ENCODE measurements around the gene TTC7B.

DNA sequence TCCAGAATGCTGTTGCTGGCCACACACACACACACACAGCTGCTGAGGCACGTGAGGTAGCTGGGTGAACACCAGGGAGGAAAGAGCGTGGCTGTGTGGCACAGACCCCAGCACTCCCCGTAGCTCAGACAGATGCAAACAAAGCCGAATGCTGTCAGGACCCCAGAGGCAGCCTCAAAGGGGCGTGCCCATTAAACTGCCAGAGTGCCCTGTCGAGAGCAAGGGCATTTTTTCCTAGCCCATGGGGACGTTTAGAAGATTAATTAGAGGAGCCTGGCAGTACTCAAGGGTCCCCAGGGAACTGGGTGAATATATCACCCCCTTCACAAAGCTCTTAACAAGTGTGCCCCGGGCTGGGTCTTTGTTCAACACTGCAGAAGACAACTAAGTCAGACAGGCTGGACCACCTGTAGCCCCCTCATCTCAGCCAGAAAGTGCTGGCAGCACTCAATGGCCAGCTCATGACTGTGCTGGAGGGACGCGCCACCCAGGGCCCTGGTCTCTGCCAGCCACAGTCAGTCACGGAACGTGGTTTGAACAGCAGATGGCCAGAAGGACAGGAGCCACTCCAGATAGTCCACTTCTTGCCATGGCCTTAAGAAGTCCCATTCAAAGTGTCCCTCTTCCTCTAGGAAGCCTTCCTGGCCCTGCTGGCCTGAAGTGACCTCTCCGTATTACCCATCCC lies 37.5 kb downstream of the TTC7B start:
- TF ChIP-seq POLR2A (IDR thresholded peaks at IDR 0.05), result no peak
- TF ChIP-seq, protein P1, sequence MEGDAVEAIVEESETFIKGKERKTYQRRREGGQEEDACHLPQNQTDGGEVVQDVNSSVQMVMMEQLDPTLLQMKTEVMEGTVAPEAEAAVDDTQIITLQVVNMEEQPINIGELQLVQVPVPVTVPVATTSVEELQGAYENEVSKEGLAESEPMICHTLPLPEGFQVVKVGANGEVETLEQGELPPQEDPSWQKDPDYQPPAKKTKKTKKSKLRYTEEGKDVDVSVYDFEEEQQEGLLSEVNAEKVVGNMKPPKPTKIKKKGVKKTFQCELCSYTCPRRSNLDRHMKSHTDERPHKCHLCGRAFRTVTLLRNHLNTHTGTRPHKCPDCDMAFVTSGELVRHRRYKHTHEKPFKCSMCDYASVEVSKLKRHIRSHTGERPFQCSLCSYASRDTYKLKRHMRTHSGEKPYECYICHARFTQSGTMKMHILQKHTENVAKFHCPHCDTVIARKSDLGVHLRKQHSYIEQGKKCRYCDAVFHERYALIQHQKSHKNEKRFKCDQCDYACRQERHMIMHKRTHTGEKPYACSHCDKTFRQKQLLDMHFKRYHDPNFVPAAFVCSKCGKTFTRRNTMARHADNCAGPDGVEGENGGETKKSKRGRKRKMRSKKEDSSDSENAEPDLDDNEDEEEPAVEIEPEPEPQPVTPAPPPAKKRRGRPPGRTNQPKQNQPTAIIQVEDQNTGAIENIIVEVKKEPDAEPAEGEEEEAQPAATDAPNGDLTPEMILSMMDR (IDR thresholded peaks at IDR 0.05 in 4 of 5, conservative IDR thresholded peaks at IDR 0.05 in 1 of 5), result no peak

All from gastrocnemius medialis (tissue), 4 donors.